Sigmoid colon (tissue), 4 donors: ENCODE results near the gene SLC9A9.

Source experiments
- EP300 ChIP-seq, 4 donors: sonication (generic); formaldehyde crosslinking; IDR thresholded peaks; one replicate each; pipeline ENCODE4 v1.6.1; 2017; ENCODE audit warnings: antibody characterized with exemption in 4 of 4
- POLR2A ChIP-seq, 2 donors: fragments of 450-650 bp; IDR thresholded peaks; one replicate each; pipeline ENCODE4 v1.6.1; 2016; ENCODE audit warnings: antibody characterized with exemption in 2 of 2, mild to moderate bottlenecking in 2 of 2, moderate library complexity in 2 of 2
- TF ChIP-seq, protein P1 (sequence below), 4 experiments: fragments of 450-650 bp in 3 of 4; fragments of 200-600 bp in 1 of 4; IDR thresholded peaks; one replicate each; pipeline ENCODE4 v1.5.1; 2016 to 2019; ENCODE audit warnings: antibody characterized with exemption in 4 of 4, mild to moderate bottlenecking in 3 of 4, moderate library complexity in 2 of 4

DNA sequence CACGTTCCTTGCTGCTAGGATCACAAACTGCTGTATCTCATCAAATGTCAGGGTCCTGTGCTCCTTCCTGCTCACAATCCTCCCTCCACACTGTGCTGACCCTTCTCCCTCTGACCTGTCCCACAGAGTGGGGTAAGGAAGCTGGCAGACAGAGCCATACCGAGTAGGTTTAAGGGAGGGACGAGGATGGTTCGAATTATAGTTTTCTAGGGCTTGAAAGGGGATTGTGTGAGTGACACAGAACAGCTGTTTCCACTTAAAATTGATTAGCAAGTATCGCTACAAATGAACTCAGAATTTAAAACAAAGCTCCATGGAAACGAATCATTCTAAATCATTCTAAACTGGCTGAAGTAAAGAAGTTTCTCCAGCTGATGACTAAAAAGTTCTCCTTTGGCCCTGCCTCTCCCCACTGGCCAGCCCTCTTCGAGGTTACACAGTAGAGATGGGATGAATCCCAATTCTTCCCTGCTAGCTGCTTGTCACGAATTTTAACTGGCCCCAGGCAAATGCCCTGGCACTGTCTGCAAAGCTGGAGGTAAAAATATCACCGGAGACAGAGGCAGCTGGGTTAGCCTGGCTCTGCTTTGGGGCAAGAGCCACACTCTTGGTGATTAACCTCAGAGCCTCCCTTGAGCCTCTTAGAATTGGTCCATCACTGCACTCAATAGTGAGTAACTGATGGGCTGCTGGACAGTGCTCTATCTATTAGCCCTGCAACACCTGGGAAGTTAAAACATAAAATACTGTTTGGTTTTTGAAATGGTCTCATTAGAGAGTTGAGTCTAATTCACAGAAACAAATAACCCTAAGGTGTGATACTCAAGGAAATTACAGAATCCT is 533.8 kb downstream of the SLC9A9 start:
- no peak for TF ChIP-seq EP300 (IDR thresholded peaks at IDR 0.05)
- no peak for TF ChIP-seq POLR2A (IDR thresholded peaks at IDR 0.05)
- TF ChIP-seq, protein P1, sequence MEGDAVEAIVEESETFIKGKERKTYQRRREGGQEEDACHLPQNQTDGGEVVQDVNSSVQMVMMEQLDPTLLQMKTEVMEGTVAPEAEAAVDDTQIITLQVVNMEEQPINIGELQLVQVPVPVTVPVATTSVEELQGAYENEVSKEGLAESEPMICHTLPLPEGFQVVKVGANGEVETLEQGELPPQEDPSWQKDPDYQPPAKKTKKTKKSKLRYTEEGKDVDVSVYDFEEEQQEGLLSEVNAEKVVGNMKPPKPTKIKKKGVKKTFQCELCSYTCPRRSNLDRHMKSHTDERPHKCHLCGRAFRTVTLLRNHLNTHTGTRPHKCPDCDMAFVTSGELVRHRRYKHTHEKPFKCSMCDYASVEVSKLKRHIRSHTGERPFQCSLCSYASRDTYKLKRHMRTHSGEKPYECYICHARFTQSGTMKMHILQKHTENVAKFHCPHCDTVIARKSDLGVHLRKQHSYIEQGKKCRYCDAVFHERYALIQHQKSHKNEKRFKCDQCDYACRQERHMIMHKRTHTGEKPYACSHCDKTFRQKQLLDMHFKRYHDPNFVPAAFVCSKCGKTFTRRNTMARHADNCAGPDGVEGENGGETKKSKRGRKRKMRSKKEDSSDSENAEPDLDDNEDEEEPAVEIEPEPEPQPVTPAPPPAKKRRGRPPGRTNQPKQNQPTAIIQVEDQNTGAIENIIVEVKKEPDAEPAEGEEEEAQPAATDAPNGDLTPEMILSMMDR (IDR thresholded peaks at IDR 0.05): no peak
